GM18520 (cell line): Measurements from ENCODE around the gene OTC.

Experiments used
- ATAC-seq: cut with Tn5 transposase; IDR thresholded peaks from one replicate; pipeline ENCODE4 v1.9.1; 2021; ENCODE audit not compliant: unreplicated experiment

Gene OTC

DNA sequence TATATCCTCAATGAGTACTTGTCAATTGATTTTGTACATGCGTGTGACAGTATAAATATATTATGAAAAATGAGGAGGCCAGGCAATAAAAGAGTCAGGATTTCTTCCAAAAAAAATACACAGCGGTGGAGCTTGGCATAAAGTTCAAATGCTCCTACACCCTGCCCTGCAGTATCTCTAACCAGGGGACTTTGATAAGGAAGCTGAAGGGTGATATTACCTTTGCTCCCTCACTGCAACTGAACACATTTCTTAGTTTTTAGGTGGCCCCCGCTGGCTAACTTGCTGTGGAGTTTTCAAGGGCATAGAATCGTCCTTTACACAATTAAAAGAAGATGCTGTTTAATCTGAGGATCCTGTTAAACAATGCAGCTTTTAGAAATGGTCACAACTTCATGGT is at the start of gene OTC:
TSS of gene OTC (plus strand) at position 243 of the 400 bp plus-strand sequence. CDS start at position 336, 93 bp downstream.
- no peak for ATAC-seq

DNA sequence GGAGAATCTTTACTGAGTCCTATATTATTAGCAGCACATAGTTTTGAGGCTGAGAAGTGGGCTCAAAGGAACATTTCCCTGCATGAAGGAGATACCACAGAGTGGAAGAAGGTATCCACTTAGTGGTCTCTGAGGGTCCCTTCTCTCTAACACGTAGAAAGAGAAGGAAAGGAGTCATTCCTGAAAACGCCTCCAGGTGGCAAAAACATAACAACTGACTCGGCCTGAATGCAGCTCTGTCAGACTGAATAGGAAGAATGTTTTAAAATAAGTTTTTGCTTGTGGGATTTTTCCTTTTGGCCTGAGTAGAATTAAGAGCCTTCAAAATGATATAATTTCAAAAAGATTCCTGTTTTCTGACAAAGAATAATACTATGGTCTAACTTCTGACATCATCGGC is 48.4 kb upstream of the OTC start:
- ATAC-seq = no peak

DNA sequence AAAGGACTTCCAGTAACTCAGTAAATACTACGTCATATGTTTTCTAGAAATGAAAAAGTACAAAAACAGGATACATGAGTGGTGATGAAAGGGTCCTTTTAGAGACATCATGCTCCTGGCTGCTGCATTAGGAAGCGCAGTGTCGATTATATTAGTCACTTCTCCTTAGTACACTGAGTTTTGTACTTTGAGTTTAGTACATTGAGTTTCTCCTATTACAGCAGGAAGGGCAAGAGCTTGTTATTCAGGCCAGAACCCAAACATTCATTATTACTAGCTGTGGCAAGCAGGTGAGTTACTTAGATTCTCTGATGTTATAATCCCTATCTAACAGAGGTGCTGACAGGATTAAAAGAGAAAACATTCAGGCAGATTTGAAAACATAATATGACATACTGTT is 46.4 kb upstream of the OTC start:
- no peak for ATAC-seq

DNA sequence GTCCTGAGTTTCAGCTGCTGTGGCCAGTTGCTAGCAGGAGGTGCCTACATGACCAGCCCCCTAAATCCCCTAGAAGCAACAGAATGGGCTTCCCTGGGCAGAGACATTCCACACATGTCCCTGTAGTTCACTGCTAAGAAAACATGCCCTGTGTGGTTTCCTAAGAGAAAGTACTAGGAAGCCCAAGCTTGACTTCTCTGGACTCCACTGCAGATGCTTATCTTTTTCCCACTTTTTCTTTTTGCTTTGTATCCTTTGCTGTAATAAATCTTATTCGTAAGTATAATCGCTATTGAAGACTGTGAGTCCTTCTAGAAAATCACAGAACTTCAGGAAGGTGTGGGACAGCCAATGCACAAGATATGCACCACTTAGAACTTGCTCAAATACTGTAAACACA is 40.7 kb upstream of the OTC start:
- ATAC-seq = no peak

DNA sequence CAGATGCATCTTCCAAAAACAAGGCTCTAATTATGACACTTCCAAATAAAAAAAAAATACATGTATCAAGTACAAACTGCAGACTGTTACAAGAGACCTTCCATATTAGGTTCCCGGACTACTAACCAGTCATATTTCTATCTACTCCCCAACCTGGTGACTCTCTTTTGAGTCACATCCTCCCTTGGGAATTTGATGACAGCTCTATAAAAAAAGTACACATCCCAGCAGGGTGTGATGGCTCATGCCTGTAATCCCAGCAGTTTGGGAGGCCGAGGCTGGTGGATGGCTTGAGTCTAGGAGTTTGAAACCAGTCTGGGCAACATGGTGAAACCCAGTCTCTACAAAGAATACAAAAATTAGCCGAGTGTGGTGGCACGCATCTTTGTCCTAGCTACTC is 40.0 kb upstream of the OTC start:
- no peak for ATAC-seq

DNA sequence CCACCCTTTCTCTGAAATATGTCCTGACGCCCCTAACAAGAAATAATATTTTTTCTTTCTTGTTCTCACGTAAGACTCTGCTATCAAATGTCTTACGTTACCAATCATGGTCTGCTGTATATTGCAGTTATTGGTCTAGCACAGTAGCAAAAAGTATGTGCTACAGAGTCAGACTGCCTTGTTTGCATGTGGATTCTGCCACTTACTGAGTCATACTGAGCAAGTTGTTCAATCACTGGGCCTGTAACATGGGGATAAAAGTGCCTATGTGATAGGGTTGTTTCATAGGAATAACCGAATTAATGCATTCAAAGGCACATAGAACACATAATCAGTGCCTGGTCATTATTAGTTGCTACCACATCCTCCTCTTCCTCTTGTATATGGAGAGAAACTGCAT is 39.2 kb upstream of the OTC start:
- ATAC-seq = no peak

DNA sequence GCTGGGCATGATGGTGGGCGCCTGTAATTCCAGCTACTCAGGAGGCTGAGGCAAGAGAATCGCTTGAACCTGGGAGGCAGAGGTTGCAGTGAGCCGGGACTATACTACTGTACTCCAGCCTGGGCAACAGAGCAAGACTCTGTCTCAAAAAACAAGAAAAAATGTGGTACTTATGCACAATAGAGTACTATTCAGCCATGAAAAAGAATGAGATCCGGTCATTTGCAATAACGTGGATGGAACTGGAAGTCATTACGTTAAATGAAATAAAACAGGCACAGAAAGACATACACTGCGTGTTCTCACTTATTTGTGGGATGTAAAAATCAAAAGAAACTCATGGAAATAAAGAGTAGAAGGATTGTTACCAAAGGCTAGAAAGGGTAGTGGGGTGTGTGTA is 37.2 kb upstream of the OTC start:
- ATAC-seq = no peak

DNA sequence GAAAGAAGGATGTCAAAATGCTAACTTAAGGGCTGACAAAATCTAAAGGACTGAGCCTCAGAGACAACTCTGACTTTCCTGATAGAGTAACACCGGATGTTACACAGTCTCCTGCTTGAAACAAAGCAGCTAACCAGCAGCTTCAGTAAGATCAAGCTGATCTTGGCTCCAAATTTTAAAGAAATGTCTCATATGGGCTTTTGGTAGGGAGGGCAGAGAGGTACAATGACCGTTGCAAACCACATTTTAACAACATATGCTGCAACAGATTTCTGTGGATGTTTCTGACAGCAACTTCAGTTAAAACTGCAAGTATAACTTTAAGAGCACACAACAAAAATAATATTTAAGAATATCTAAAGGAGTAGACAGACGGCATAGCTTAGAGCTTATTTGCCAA is 34.2 kb upstream of the OTC start:
- no peak for ATAC-seq

DNA sequence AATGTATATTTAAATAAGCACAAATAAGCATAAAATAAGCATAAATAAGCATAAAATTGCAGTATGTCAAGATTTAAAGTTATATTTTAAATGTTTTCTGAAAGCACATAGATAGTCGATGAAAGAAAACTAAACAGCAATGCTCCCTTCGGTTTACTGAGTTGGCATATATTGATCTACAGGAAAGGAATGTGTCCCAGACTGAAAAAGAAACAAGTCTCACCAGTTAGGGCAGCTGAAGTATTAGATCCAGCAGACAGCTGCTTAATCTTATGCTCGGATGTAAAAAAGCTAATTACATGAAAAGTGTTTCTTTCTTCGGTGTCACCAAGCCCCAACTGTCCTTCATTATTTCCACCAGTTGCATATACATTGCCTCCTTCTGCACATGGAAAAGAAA is 33.8 kb upstream of the OTC start:
- ATAC-seq = no peak

DNA sequence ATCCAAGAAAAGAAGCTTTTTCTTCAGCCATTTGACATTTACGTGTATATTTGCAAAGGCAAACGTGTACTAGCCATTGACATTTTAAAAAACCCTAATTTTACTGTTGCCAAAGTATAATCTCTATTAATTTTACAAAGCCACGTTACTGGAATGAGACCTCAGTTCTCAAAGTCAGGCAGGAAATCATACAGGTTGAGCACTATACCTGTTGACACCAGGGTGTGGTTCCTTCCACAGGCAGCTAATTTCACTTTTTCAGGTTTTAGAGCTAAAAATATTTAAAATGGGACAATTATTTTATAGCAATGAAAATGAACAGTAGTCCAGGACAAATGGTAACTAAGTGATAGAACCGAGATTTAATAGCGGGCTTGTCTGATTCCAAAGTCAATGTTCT is 31.6 kb upstream of the OTC start:
- ATAC-seq = no peak

DNA sequence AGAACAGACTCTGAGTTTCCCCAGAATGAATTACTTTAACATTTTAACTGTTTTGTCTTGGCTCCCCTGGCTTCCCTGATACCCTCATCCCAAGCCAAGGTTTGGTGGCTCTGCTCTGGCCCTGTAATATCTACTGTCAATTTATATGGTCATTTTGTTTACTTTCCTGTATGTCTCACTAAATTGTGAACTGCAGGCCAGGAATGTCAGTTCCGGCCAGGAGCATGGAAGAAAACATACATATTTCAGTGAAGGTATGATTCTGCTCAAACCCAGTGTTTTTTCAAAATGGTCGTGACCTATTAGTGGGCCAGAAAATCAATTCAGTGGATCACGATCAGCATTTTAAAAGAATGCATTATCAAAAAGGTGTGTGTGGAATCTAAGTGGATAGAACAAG is 26.3 kb upstream of the OTC start:
- no peak for ATAC-seq

DNA sequence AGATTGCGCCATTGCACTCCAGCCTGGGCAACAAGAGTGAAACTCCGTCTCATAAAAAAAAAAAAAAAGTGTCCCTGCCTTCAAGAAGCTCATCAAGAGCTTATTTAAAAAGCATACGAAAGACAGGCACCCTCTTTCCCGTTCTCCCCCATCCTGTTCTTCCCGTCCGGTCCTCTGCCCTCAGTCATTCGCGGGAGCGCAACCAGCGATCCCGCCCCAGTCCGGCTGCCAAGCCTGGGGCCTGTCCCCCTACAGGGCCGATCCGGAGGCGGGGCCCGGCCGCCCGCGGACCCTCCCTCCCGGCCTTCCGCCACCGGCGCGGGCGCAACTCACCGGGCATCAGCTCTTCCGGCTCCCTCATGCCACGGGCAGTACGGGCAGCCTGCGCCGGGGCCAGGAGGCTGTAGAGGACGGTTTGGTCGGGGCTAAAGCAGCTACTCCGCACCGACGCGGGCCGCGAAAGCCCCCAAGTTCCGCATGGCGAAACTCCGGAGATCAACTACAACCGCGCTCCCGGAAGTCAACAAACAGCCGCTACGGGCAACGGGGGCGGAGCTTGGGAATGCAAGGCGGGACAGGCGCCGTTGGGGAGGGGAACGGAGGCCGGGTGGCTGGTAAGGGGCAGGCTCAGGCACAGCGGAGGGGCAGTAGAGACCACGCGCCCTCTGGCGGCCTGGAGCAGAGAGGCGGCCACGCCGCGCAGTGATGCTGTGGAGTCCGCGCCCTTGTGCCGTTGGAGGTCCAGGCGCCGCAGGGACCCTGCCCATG is 25.2 kb upstream of the OTC start, which contains the start of gene RPGR:
TSS of gene RPGR (minus strand) at position 503 of the 768 bp plus-strand sequence. CDS start at position 361, 142 bp downstream.
- peak; percentile 85 for ATAC-seq

DNA sequence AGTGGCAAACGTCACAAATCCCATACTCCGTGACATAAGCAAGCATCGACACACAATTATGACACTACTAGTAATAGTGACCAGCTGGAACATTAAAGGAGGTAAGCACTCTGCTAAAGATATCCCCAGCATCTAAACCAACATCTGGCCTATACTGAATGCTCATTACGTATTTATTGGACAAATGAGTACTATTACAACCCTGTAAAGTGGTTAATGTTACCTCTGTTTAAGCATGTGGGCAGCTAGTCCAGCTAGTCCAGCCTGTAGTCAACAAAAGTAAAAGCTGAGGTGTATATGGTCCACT is 24.7 kb upstream of the OTC start:
- no peak for ATAC-seq

DNA sequence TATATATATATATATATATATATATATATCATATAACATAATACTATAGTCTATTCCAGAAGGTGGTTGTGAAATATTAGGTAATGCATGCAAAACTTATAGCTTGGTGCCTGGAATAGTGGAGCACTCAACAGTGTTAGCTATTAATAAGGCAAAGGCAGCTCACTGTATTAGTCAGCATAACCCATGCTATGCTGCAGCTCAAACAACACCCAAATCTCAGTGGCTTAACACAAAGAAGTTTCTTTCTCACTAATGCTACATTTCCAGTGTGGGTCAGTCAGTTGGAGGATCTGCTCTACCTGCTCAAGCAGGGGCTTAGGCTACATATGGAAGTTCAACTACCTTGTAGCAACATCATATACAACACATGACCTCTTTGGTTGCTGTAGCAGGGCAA is 19.9 kb upstream of the OTC start:
- peak; percentile 89 for ATAC-seq

DNA sequence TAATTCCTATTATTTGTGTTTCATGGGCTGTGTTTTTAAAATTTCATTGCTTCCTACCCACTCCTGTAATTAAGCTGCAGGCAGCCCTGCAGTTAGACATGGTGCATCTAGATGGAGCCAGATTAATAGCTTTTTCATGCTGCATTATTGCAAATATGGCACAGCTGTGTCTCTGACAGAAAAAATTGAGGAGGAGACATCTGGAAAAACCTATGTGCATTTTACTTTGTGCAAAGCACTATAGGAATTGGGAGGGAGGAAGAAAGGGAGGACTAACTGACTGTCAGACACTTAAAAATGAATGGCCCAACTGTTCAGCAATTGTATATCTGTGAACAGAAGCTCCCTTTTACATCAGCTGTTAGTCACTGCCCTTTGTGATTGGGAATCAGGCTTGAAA is 17.0 kb upstream of the OTC start:
- ATAC-seq = no peak

DNA sequence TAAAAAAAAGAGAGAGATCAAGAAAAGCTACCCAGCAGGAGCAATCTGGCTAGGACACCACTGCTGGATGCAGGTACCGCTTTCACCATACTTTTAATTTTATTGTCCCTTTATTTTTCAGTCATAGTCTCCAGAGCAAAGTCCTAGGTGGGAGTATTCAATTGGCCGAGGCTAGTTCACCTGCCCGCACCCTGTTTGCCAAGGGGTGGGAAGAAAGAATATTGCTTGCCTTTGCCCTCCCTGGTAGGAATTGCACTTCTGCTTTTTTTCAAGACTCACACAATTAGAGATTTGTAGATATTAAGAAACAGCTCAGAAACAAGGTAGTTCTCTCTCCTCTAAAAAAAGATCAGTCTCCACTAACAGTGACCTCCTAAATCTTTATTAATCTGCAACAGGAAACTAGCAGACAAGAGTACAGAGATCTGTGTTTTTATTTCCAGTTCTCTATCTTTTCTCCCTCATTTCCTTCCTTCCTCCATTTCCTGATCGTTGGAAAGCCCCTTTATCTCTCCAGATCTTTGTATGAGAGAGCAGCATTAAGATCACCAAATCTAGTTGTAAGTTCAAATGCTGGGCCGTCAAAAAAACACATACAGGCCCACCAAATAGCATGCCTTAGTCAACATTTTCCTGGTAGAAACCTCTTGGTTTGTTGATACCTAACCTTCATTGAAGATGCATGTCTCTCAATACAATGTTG is 15.7 kb upstream of the OTC start:
- ATAC-seq = no peak

DNA sequence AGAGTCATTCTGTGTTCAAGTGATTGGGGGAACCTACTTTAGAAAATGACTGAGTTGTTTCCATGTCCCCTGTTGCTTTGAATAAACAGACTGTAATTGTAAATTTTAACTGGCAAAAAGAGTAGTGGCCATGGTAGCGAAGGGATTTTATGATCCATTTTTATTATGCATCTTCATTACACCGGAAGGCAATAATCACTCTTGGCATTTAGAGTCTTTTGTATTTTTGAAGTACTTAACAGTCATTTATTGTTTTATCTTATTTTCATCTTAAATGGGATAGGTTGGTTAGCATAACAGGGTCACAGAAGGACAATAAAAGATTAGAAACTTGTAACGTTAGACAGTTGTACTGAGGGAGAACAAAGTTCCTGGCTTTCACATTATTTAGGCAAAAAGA is 11.0 kb upstream of the OTC start:
- no peak for ATAC-seq

DNA sequence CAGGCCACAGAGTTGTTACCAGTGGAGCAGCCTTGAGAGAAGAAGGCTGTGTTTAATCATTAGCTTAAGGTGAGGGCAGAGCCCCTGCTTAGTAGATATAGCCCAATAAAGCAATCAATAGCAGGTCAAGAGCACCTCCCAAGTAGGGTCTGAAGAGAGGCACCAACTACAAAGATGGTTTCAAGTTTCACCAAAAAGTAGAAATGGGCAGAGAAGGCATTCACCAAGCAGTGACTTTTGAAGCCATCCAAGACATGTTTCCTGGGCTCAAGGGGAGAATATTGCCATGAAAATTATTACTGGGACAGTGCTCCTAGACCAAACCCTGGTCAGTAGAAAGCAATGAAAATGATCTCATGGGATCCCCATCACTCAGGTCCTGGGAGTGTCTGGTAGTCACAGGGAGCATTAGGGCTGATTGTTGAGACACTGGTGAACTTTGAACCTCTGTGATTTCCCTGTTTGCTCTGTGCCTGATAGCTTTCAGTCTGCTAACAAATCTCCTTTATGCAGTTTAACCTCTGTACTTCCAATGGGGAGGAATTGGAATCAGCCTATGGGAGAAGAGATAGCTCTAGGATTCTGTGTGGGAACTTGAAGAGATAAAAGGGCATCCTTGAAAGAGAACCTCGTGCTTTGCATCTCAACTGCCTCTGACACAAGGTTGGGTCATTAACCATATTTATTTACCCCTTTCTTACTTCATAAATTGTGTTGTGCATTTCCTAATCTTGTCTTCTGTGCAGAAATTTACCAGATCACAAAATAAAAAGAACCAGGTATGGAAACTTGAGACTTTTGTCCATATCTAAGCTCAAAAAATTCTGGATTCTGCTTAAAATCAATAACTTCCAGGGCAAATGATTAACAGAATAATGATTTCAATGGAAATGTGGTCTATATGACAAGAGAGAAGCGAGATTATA is 9.3 kb upstream of the OTC start:
- ATAC-seq = no peak

DNA sequence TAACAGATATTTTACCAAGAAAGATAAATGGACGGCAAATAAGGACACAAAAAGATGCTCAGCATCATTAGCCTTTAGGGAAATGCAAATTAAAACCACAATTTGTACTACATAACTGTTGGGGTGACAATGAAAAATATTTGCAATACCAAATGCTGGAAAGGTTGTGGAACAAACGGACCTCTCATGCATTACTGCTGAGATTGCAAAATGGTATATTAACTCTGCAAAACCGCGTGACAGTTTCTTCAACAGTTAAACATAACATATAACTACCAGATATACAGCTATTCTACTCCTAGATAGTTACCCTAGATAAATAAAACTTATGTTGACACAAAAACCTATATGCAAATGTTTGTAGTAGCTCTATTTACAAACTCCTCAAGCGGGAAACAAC is 6.3 kb upstream of the OTC start:
- ATAC-seq = no peak

DNA sequence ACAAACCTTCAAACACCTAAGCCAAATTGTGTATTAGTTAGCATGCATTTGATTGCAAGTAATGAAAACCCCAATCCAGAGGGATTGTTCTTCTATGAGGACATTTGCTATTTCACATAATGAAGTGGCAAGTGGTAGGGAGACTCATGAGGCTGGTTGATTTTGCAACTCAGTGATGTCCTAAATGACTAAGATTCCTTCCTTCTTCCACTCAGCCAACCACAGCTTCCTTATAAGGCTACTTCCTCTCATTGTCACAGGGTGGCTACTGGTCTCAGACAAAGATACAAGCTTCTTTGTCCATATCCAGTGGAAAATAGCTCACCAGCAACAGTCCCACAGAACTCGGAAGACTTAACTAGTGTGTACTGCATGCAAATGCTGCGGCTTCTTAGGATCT is 5.3 kb upstream of the OTC start:
- ATAC-seq = no peak

DNA sequence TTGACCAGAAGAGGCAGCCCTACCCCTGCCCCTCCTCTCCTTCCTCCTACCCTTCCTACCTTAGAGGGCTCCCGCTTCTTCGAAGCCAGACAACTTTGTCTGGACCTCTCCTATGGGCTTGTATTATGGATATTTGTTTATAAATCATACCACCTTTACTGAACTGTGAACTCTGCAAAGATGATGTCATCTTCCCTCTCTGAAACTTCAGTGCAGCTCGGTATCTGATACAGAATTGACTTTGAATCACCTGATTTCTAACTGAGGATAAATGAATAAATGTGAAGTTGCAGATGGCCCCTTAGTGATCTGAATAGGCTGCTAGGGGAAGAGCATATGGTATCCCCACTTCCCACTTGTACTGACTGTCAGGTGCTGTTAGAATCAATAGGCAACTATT is 1.1 kb upstream of the OTC start:
- ATAC-seq = no peak

DNA sequence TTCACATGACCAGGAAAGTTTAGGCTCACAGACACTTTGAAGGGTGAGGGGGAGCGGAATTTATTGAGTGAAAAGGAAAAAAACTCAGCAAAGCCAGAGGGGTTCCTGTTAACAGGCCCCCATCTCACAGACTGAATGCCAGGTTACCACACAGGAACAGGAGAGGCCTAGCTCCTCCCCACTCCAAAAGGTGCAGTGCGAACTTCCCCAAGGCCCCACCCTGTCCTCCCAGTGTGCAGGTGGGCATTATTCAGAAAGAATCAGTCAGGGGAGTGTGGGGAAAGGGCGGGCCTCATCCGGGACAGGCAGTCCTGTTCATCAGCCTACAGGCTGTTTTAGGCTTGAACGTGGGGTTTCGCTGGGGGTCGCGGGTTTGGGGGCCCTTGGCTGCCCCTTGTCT is 4.0 kb downstream of the OTC start:
- no peak for ATAC-seq
